HG02642 (cell line): ENCODE data around the gene EXOSC2.

Experiments
- ATAC-seq: cut with Tn5 transposase; IDR thresholded peaks from one replicate; pipeline ENCODE4 v1.9.1; 2021; ENCODE audit warnings: mild to moderate bottlenecking; ENCODE audit not compliant: unreplicated experiment, poor library complexity

The EXOSC2 gene

DNA sequence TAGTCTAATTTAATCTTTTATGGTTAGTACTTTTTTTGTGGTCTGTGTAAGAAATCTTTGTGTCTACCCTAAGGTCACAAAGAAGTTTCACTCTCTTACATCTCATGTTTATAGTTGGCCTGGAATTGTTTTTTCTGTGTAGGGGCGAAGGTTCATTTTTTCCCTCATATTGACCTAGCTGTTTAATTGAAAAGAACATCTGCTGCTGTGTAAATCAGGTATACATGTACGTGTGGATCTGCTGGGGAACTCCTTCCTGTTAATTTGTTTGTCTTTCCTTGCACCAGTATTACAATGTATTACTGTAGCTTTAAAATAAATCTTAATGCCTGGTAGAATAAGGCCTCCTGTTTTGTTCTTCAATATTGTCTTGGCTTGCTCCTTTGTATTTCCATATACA lies 37.8 kb downstream of the EXOSC2 start:
- no peak for ATAC-seq

DNA sequence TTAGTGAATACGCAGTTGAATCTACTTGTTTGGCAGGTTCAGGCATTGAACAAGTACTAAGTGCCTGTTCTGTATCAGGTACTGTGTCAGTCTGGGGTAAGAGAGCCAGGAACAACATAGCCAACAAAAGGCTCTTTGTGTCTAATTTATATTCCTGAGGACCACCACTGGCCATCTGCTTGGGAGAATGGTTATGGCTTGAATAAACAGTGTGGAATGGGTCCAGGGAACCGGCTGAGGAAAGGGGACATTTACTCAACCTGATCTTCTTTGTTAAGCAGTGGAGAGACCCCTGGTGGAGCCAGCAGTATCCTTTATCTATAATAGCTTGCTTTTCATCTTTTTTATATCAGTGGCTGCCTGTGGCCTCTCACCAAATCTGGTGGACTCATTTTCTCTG lies 38.6 kb downstream of the EXOSC2 start:
- ATAC-seq: no peak

DNA sequence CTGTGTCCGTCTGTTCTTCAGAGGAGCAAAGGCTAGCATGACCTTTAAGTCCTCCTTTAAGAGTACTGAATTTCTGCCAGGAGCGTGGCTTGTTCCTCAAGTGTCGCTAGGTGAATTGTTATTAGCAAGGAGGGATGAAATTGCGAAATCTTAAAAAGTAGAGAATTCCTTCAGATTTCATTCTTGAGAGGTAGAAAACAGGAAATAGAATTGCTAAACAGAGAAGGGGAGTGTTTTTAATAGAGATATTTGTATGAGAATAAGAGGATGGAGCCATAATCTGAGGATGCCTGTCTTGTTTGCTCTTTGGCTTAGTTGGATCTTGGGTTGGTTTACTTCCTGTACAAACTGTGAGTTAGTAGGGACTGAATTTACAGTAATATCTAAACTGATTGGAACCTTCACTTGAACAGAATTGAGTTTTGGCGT lies 39.2 kb downstream of the EXOSC2 start:
- no peak for ATAC-seq

DNA sequence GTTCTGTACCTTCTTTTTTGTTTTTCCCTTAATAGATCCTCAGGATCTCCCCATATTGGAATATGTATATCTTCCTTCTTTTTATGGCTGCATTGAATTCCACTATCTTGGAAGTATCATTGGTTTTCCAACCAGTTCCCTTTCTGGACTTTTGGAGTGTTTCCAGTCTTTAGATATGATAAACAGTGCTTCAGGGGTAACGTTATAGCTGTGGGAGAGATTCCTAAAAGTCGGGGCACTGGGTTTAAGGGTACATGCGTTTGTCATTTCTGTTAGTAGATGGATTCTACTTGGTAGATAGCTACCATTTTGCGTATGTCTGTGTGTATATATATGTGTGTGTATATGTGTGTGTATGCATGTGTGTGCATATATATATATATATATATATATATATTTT lies 42.0 kb downstream of the EXOSC2 start:
- ATAC-seq: no peak

DNA sequence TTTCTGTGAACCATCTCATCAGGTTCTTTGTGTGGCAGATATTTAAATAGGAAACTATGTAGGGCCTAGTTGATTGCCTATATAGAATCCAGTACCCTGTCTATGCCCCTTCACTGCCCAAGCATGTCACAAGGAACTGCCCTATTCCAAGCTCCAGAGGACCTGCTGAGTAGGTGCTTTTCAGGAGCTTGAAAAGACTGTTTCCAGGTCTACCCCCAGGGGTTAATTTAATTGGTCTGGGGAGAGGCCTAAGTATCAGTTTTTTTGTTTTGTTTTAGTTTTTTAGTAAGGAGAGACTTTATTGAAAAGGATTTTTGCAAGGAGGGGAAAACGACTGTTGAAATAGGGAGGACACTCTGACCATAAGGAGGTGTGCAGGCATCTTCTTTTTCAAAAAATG lies 43.3 kb downstream of the EXOSC2 start:
- ATAC-seq: no peak

DNA sequence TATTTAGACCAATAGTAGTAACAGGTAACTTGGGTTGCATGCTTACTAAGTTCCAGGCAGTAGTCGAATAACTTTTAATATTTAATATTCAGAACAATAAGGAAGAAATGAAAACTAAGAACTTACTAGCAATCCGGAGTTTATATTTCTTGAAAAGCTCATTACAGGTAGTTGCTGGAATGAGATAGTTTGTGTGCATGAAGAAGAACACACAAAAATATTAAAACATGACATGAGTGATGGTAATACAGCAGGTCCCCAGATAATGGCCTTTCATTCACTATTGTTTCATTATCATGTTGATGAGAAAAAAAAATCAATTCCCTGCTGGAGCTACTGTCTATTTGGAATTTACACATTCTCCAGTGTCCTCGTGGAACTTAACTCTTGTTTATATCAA lies 44.7 kb downstream of the EXOSC2 start:
- no peak for ATAC-seq

DNA sequence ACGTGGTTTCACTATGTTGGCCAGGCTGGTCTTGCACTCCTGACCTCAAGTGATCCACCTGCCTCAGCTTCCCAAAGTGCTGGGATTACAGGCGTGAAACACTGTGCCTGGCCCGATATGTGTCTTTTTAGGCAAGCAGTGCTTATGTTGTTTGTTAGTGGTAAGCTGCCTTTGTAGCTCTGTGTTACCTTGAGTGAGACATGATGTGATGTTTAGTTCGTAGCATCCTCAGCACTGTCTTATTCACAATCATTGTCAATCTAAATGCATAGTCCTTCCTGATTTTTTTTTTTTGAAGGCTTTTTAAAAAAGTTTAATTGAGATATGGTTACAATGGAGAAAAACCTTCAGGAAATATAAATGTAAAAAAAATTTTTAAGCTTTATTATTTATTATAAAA lies 45.5 kb downstream of the EXOSC2 start:
- no peak for ATAC-seq

DNA sequence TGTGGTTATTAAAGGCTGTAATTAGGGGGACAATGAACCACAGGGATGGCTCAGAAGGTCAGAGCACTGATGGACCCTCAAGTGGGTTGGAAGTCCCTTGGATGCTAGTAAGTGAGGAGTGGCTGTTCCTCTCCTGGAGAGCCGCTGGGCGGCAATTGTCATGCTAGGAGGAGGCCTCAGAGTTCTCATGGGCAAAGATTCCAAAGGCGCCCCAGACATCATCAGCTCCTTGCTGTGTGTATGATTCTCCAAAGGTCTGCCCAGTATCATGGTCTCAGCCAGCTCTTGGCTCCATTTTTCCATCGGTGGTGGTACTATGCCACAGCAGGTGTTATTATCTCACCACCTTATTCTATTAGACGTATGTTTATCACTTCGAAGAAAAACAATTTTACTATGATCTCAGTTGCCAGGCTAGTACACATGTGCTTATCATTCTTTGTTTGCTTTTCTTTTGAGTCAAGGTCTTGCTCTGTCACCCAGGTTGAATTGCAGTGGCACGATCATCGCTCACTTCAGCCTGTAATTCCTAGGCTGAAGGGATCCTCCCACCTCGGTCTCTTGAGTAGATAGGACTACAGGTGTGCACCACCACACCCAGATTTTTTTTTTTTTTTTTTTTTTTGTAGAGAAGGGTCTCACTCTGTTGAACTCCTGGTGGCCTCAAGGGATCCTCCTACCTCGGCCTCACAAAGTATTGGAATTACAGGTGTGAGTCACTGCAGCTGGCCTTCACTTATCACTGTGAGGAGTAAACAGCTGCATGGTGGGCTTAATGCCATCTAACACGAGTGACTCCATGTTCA lies 46.8 kb downstream of the EXOSC2 start:
- ATAC-seq: no peak

DNA sequence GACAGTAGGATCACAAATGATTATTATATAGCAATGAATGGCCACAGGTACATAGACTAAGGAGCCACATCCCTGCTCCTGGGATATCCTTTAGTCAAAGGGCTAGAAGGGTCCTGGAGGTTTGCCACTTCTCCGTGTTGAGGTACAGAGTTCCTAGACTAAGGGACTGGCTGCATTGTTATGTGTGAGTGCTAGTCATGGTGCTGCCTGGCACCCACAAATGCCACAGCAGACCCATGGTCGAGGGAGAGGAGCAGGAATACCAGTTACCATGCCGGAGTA lies 47.4 kb downstream of the EXOSC2 start:
- ATAC-seq: no peak

DNA sequence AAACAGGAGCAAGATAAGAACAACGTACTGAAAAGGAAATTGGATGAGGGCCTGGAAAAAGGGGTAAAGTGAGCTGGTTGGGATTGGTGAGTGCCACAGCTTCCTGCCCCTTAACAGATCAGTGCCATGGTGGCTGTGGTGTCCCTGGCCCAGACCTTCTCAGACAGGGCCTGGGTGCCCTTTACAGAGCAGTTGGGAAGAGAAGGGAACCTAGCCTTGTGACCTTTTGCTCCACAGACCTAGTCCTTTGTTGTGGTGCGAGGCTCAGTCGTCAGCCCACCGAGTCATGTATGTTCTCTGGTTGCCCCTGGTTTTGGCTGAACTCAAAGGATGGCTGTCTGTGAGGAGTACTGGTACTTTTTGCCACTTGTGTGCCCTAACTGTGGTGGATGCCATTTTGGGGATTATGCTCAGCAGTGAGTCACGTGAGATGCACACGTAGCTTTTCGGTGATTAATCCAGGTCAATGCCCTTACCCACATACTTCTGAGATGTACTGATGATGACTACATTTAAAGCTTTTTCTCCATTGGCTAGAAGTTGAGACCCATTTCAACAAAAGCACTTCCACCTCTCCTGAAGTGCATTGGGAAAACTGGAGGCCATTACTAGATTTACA lies 48.4 kb downstream of the EXOSC2 start:
- no peak for ATAC-seq

DNA sequence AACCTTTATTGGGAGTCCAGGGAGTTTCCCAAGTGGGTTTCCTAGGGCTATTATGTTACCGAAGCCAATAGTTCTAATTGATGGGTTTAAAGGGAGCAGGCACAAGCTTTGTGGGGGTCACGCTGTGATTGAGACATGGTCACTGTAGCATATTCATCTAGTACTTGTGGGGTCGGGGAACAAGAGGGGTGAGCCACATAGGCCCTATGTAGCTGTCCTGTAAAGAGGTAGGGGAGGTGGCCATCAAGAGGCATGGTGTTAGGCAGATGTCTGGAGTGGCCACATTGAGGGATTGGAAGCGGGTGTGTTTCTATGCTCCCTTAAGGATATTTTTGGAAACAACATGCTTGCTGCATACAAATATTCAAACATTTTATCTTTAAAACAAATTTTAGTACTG lies 50.1 kb downstream of the EXOSC2 start:
- no peak for ATAC-seq

DNA sequence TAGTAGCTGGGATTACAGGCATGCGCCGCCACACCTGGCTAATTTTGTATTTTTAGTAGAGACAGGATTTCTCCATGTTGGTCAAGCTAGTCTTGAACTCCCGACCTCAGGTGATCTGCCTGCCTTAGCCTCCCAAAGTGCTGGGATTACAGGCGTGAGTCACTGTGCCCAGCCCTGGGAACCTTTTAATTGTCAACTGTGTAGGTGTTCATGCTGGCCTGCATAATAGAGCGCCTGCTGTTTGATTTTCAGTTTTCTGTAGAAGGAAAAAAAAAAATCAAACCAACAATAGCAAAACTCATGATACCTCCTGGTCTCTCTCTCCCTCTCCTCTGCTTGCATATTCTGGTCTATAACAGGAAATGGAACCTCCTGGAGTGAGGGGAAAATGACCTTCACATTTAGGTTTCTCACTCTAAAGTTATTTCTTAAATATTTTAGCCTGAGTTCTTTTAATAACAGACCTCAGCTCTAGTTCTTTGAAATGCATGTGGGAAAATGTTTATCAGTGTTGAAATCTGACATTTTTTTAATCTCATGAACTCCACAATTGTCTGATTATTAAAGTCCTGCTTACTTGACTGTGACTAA lies 51.7 kb downstream of the EXOSC2 start:
- no peak for ATAC-seq

DNA sequence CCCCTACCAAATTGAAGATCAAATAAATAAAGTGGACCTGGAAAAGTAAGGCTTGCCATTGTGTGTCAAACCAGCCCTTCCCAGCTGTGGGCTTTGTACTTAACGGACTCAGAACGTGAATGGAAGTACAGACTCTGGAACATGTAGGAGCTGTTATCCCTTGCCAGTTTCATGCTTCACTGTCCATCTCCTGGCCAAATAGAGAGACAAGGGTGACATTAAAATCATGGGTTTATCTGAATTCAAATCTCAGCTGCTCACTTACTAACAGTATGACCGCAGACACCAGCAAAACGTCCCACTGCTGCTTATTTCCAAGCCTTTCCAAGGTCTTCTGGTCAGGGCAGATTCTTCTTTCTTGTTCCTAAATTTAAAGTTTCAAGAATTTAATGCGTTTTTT lies 52.2 kb downstream of the EXOSC2 start:
- ATAC-seq: no peak

DNA sequence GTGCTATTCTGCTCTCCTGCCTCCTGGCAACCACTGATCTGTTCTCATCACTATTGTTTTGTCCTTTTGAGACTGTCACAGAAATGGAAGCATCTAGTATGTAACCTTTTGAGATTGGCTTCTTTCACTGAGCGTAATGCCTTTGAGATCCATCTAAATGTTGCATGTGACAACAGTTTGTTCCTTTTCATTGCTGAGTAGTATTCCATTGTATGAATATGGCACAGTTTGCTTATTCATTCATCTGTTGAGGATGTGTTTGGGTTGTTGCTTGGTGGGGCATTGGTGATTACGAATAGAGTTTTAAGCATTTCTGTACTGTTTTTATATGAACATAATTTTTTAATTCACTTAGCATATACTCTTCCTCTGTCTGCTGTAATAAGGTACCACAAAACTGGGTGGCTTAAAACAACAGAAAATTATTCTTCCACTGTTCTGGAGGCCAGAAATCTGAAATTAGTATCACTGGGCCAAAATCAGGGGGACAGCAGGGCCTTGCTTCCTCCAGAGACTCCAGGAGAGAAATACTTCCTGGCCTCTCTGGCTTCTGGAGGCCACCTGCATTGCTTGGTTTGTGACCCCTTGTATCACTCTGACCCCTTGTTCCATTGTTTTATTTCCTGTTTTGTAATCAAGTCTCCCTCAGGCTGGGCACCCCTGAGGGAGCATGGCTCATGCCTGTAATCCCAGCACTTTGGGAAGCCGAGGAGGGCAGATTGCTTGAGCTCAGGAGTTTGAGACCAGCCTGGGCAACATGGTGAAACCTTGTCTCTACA lies 53.0 kb downstream of the EXOSC2 start:
- ATAC-seq: no peak

DNA sequence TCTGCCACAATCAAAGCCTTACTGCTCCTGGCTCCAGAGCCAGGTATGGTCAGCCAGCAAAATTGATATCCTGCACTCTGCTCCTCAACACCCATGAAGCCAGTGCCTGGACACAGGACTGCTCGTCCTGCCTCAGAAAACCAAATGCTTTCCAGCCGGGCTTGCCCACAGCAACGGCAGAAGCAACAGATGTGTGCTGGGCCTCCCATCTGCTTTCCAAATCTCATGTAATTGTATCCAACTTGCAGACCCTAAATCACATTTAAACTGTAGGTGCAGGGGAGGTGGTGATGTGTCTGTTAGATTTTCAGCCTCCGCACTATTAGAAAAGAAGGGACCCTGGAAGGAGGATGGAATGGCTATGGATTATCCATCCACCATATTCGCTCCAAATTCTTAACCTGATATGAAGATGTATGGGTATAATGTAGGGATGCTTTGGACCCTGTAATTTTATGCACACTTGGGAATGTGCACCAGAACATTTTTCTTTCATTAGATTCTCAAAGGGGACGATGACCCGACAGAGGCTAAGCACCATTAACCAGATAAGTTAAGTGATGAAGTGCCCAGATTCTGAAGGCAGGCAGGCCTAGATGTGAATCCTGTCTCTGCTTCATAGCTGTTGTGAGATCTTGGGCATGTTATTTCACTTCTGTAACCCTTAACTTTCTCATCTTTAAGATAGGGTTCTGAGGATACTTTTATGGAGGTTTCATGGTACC lies 58.2 kb downstream of the EXOSC2 start:
- ATAC-seq: no peak
